ENCODE results near the gene PSMB11. TPM values are rescaled to one million over a fixed set of nuclear protein-coding genes. Genes with fewer than 3 reads are reported as not detected.

The PSMB11 gene
- total RNA-seq, 4 donors from 2014 or later, result not detected

DNA sequence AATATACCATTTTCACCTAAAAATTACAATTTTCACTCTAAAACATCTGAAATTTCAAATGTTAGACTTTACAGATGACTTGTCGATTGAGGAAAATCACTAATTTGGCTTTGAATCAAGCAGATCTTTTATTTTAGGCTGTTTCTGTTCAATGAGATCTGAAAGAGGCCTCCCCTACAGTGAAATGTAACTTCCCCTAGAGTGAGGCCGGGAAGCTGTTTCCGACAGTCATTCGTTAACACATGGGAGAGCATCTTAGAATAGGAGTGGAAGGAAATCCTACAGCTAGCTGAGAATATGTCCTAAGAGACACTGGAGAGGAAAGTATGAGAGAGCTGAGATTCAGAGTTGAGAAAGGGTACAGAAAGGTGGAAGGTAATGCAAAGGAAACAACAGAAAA is 26.4 kb upstream of the PSMB11 start:
- TF ChIP-seq POLR2A (IDR thresholded peaks at IDR 0.05), result no peak
- TF ChIP-seq, protein P1, sequence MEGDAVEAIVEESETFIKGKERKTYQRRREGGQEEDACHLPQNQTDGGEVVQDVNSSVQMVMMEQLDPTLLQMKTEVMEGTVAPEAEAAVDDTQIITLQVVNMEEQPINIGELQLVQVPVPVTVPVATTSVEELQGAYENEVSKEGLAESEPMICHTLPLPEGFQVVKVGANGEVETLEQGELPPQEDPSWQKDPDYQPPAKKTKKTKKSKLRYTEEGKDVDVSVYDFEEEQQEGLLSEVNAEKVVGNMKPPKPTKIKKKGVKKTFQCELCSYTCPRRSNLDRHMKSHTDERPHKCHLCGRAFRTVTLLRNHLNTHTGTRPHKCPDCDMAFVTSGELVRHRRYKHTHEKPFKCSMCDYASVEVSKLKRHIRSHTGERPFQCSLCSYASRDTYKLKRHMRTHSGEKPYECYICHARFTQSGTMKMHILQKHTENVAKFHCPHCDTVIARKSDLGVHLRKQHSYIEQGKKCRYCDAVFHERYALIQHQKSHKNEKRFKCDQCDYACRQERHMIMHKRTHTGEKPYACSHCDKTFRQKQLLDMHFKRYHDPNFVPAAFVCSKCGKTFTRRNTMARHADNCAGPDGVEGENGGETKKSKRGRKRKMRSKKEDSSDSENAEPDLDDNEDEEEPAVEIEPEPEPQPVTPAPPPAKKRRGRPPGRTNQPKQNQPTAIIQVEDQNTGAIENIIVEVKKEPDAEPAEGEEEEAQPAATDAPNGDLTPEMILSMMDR (IDR thresholded peaks at IDR 0.05), result no peak
- H3K9me3 ChIP-seq, result no peaks in the 10 kb centered on the region
- no peak overlapping the region for H3K27ac ChIP-seq
- WGBS, 2 donors, result 77 to 81% methylated on average over 4 of the region's 4 CpGs
- peaks cover 0 to under 1% (median 0%) of the 10 kb centered on the region in 3 donors for H3K4me1 ChIP-seq
- intact Hi-C loops (cut with DNase I), result no loop called here
- H3K27me3 ChIP-seq, result no peaks in the 10 kb centered on the region
- H3K36me3 ChIP-seq, result no peaks in the 10 kb centered on the region
- no peak overlapping the region for H3K4me3 ChIP-seq
- DNase-seq, result no peak

DNA sequence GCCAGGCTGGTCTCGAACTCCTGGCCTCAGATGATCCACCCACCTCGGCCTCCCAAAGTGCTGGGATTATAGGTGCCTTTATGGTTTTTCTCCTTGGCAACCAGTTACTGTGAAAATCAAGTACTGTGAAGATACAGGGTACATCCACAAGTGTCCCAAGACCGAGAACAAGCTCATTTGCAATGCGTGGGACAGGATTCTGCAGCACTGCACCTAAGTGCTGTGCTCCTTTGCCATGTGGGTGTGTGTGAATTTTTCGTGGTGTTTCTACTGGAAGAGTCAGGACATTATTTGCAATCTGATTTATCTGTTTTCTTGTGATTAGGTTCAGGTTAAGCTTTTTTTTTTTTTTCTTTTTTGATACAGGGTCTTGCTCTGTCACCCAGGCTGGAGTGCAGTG is 24.9 kb upstream of the PSMB11 start:
- Histone ChIP-seq H3K4me1 (no peaks in the 10 kb centered on the region), H3K36me3 (no peaks in the 10 kb centered on the region), H3K27me3 (no peaks in the 10 kb centered on the region), H3K4me3 (no peak overlapping the region), H3K9me3 (no peaks in the 10 kb centered on the region), H3K27ac (no peak overlapping the region)
- intact Hi-C loops (cut with DNase I), result no loop called here
- no peak for DNase-seq
- 83 to 89% methylated on average over 3 to 5 of the region's 5 CpGs for WGBS, 2 donors
- no peak for TF ChIP-seq POLR2A (IDR thresholded peaks at IDR 0.05)
- TF ChIP-seq, protein P1 (IDR thresholded peaks at IDR 0.05), result no peak

DNA sequence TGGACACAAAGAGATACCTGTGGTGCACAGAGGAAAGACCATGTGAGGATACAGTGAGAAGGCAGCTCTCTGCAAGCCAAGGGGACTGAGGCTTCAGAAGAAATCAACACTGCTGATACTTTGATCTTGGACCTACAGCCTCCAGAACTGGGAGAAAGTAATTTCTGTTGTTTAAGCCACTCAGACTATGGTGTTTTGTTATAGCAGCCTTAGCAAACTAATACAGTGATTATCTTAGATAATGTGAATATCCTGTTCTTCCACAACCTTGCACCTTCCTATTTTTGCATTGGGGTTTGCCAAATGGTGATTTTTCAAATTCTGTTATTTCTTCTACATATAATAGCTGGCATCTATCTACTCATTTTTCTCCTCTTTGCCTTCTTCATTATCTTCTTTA is 23.9 kb upstream of the PSMB11 start:
- Histone ChIP-seq H3K36me3 (peaks cover 0 to under 1% (median 0%) of the 10 kb centered on the region in 3 donors), H3K9me3 (no peaks in the 10 kb centered on the region), H3K4me3 (no peak overlapping the region), H3K27ac (no peak overlapping the region), H3K27me3 (no peaks in the 10 kb centered on the region), H3K4me1 (no peaks in the 10 kb centered on the region)
- TF ChIP-seq POLR2A (IDR thresholded peaks at IDR 0.05), result no peak
- TF ChIP-seq, protein P1 (IDR thresholded peaks at IDR 0.05), result no peak
- intact Hi-C loops (cut with DNase I), result no loop called here
- DNase-seq, result no peak

DNA sequence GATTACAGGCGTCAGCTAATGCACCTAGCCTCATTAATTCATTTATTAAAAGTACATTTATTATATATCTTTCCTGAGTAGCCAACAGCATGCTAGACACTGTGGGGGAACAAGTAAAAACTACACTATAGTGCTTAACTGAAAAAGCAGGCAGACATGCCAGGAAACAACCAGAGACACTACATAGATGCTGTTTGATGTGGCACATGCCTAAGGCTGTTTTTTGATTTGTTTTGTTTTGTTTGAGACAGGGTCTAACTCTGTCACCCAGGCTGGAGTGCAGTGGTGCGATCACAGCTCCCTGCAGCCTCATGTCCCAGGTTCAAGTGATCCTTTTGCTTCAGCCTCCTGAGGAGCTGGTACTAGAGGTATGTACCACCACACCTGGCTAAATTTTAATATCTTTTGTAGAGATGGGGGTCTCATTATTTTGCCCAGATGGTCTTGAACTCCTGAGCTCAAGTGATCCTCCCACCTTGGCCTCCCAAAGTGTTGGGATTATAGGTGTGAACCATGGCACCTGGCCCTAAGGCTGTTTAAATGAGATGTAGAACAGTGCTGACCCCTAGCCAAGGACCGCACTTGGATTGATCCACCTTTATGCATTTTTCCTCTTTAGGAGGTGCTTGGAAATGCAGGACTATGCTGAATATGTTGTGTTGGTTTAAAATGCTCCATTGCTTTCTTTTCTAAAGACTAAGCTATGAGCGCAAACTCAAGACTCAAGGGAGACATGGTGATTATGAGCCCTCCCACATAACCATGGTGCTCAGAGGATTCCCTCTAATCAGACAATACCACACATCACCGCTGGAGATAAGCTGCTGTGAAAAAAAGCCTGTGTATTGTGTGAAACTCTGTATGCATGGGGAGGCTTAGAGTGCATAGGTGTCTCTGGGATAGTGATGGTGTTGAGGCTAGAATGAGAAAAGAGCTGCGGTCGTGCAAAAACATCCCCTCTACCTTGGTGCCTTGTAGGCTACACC is 21.6 kb upstream of the PSMB11 start:
- Histone ChIP-seq H3K27ac (no peak overlapping the region), H3K4me3 (no peak overlapping the region), H3K27me3 (no peaks in the 10 kb centered on the region), H3K9me3 (no peaks in the 10 kb centered on the region), H3K36me3 (peaks cover 0 to 24% (median 6%) of the 10 kb centered on the region in 3 donors), H3K4me1 (no peaks in the 10 kb centered on the region)
- TF ChIP-seq POLR2A (IDR thresholded peaks at IDR 0.05), result no peak
- TF ChIP-seq, protein P1 (IDR thresholded peaks at IDR 0.05), result no peak
- intact Hi-C loops (cut with DNase I), result no loop called here
- DNase-seq, result no peak
- 85 to 90% methylated on average over 7 of the region's 7 CpGs for WGBS, 2 donors

DNA sequence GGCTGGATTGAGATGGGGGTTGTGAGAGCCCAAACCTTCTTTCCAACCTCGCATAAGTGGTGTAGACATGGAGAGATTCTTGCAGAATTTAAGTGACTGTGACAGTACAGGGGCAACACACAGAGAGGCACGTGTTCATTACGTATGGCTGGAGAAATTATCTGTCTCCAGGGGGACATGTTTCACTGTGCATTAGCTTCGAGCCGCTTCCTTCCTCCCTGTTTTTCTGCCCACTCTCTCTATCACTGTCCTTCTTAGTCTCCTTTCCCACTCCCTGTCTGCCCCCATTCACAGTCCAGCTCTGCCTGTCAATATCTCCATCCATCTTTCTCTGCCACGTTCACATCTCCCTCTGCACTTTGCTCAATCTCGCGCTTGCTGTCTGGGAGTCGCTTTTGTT is 20.6 kb upstream of the PSMB11 start:
- no peak for DNase-seq
- Histone ChIP-seq H3K4me3 (no peak overlapping the region), H3K4me1 (no peaks in the 10 kb centered on the region), H3K27me3 (no peaks in the 10 kb centered on the region), H3K36me3 (peaks cover 0 to 34% (median 15%) of the 10 kb centered on the region in 3 donors), H3K9me3 (no peaks in the 10 kb centered on the region), H3K27ac (no peak overlapping the region)
- TF ChIP-seq, protein P1 (IDR thresholded peaks at IDR 0.05), result no peak
- WGBS, 2 donors, result 76 to 77% methylated on average over 9 of the region's 9 CpGs
- intact Hi-C loops (cut with DNase I), result no loop called here
